ENCODE measurements around the gene L3MBTL2. TPM values are rescaled to one million over a fixed set of nuclear protein-coding genes. Genes with fewer than 3 reads are reported as not detected.

L3MBTL2 gene
- total and polyA plus RNA-seq, 7 donors, result 7.2 to 15.8 (median 11.4) TPM

GRCh38 chr22:41261541-41262249 lies 56.6 kb downstream of the L3MBTL2 start:
- intact Hi-C loops (cut with DNase I), result no loop called here
- Histone ChIP-seq H3K27ac (no peak overlapping the region), H3K27me3 (ENCODE audit: insufficient read depth in 3 of 3, low read length in 2 of 3) (no peaks in the 10 kb centered on the region), H3K4me1 (no peaks in the 10 kb centered on the region), H3K9me3 (no peaks in the 10 kb centered on the region), H3K4me3 (no peak overlapping the region), H3K36me3 (ENCODE audit: insufficient read depth in 1 of 2, low read depth in 1 of 2) (peaks cover 4 to 94% of the 10 kb centered on the region in 2 donors)
- DNase-seq (no peak), ATAC-seq (peak in 1 of 4 donors; percentile 24)
- WGBS, 3 donors, result 73 to 86% (median 74%) methylated on average over 12 of the region's 12 CpGs
- TF ChIP-seq CTCF (IDR thresholded peaks at IDR 0.05), result no peak

- no peaks in the 10 kb centered on the region for H3K9me3 ChIP-seq
- 90 to 92% (median 91%) methylated on average over 15 of the region's 15 CpGs for WGBS, 3 donors
- no peak overlapping the region for H3K4me3 ChIP-seq
- DNase-seq, result no peak
- intact Hi-C loops (cut with DNase I), result no loop called here
- H3K4me1 ChIP-seq, result no peaks in the 10 kb centered on the region
- no peaks in the 10 kb centered on the region for H3K27me3 ChIP-seq (ENCODE audit: insufficient read depth in 3 of 3, low read length in 2 of 3)
- peaks cover 4 to 94% of the 10 kb centered on the region in 2 donors for H3K36me3 ChIP-seq (ENCODE audit: insufficient read depth in 1 of 2, low read depth in 1 of 2)
- no peak overlapping the region for H3K27ac ChIP-seq
- no peak for TF ChIP-seq CTCF (IDR thresholded peaks at IDR 0.05)
- ATAC-seq, result no peak
Measured at GRCh38 chr22:41262250-41262765, 57.2 kb downstream of the L3MBTL2 start.

- 94 to 97% (median 96%) methylated on average over 2 of the region's 2 CpGs for WGBS, 3 donors
- ATAC-seq (no peak), DNase-seq (no peak)
- no peak for TF ChIP-seq CTCF (IDR thresholded peaks at IDR 0.05)
- Histone ChIP-seq H3K4me3 (no peak overlapping the region), H3K27ac (no peak overlapping the region), H3K27me3 (ENCODE audit: insufficient read depth in 3 of 3, low read length in 2 of 3) (no peaks in the 10 kb centered on the region), H3K4me1 (no peaks in the 10 kb centered on the region), H3K9me3 (no peaks in the 10 kb centered on the region), H3K36me3 (ENCODE audit: insufficient read depth in 1 of 2, low read depth in 1 of 2) (peaks cover 4 to 94% of the 10 kb centered on the region in 2 donors)
- intact Hi-C loops (cut with DNase I), result no loop called here
Measured at GRCh38 chr22:41263704-41264103, 58.6 kb downstream of the L3MBTL2 start.

GRCh38 chr22:41264408-41264941 lies 59.4 kb downstream of the L3MBTL2 start:
- H3K4me1 ChIP-seq, result no peaks in the 10 kb centered on the region
- no peak for DNase-seq
- no peak for ATAC-seq
- peaks cover 4 to 94% of the 10 kb centered on the region in 2 donors for H3K36me3 ChIP-seq (ENCODE audit: insufficient read depth in 1 of 2, low read depth in 1 of 2)
- no peak overlapping the region for H3K4me3 ChIP-seq
- 86 to 91% (median 89%) methylated on average over 15 of the region's 15 CpGs for WGBS, 3 donors
- TF ChIP-seq CTCF (IDR thresholded peaks at IDR 0.05), result no peak
- H3K27me3 ChIP-seq (ENCODE audit: insufficient read depth in 3 of 3, low read length in 2 of 3), result no peaks in the 10 kb centered on the region
- intact Hi-C loops (cut with DNase I), result no loop called here
- H3K27ac ChIP-seq, result no peak overlapping the region
- no peaks in the 10 kb centered on the region for H3K9me3 ChIP-seq

Measured in psoas muscle (tissue), 8 donors.